Peyer's patch (tissue), 4 donors: ENCODE measurements around the gene GPLD1. TPM values are rescaled to one million over a fixed set of nuclear protein-coding genes. Genes with fewer than 3 reads are reported as not detected.

ENCODE experiments used
- DNase-seq, 3 donors: peaks; one replicate each; pipeline ENCODE4 v3.0.0-alpha.2; 2017 to 2019
- H3K27ac ChIP-seq, 4 donors: fragments of 200-600 bp; sonication (generic); one replicate each; pipeline ENCODE4 v1.5.1; 2016 to 2019
- H3K27me3 ChIP-seq, 2 donors: fragments of 200-600 bp; sonication (generic); one replicate each; pipeline ENCODE4 v1.5.1; 2019
- H3K36me3 ChIP-seq, 3 donors: fragments of 200-600 bp; sonication (generic); one replicate each; pipeline ENCODE4 v1.5.1; 2016 to 2019
- H3K4me1 ChIP-seq, 4 donors: fragments of 200-600 bp; sonication (generic); one replicate each; pipeline ENCODE4 v1.5.1; 2016 to 2019
- H3K4me3 ChIP-seq, 4 donors: fragments of 200-600 bp; sonication (generic); 1 replicate in 3 of 4; 2 replicates in 1 of 4; pipeline ENCODE4 v1.5.1; 2016 to 2019; ENCODE audit warnings: mild to moderate bottlenecking in 1 of 4
- H3K9me3 ChIP-seq, 4 donors: fragments of 200-600 bp; sonication (generic); one replicate each; pipeline ENCODE4 v1.5.1; 2016 to 2019; ENCODE audit warnings: mild to moderate bottlenecking in 1 of 4
- POLR2A ChIP-seq, 2 donors: fragments of 450-650 bp; IDR thresholded peaks; one replicate each; pipeline ENCODE4 v1.5.1; 2017; ENCODE audit warnings: antibody characterized with exemption in 2 of 2, mild to moderate bottlenecking in 2 of 2, moderate library complexity in 2 of 2
- total RNA-seq, 4 donors: library from RNA; depleted of rRNA; stranded (reverse); fragments of >200 nt; gene quantifications; one replicate each; pipeline ENCODE4 v1.1.0, GENCODE V29; 2016
- TF ChIP-seq, protein P1 (sequence below), 6 experiments: fragments of 450-650 bp in 4 of 6; fragments of 200-600 bp in 2 of 6; sonication (generic) in 1 of 6; IDR thresholded peaks; one replicate each; pipeline ENCODE4 v1.5.1; 2017 to 2019; ENCODE audit warnings: antibody characterized with exemption in 6 of 6, mild to moderate bottlenecking in 3 of 6, moderate library complexity in 1 of 6

The GPLD1 gene
- total RNA-seq, 4 donors from 2014 or later, result 2.1 TPM; not detected in 3

DNA sequence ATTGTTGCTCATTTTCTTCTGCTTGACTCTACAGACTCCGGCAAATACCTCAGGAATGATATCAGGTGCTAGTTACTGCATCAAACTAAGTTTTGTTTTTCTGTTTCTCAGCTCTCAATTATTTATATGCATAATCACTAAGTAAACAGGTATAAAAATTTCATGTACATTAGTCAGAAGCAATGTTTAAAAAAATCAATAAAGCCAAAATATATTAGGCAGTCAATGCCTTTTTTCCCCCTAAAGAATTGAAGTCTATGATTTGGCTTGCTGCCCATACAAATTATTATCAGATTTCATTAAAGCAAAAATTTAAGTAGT is 107.2 kb downstream of the GPLD1 start:
- TF ChIP-seq, protein P1, sequence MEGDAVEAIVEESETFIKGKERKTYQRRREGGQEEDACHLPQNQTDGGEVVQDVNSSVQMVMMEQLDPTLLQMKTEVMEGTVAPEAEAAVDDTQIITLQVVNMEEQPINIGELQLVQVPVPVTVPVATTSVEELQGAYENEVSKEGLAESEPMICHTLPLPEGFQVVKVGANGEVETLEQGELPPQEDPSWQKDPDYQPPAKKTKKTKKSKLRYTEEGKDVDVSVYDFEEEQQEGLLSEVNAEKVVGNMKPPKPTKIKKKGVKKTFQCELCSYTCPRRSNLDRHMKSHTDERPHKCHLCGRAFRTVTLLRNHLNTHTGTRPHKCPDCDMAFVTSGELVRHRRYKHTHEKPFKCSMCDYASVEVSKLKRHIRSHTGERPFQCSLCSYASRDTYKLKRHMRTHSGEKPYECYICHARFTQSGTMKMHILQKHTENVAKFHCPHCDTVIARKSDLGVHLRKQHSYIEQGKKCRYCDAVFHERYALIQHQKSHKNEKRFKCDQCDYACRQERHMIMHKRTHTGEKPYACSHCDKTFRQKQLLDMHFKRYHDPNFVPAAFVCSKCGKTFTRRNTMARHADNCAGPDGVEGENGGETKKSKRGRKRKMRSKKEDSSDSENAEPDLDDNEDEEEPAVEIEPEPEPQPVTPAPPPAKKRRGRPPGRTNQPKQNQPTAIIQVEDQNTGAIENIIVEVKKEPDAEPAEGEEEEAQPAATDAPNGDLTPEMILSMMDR (IDR thresholded peaks at IDR 0.05), result no peak
- no peak for TF ChIP-seq POLR2A (IDR thresholded peaks at IDR 0.05)
- Histone ChIP-seq H3K27me3 (no peaks in the 10 kb centered on the region), H3K4me3 (no peak overlapping the region), H3K4me1 (no peaks in the 10 kb centered on the region), H3K9me3 (no peaks in the 10 kb centered on the region), H3K27ac (no peak overlapping the region), H3K36me3 (no peaks in the 10 kb centered on the region)
- DNase-seq, result no peak

DNA sequence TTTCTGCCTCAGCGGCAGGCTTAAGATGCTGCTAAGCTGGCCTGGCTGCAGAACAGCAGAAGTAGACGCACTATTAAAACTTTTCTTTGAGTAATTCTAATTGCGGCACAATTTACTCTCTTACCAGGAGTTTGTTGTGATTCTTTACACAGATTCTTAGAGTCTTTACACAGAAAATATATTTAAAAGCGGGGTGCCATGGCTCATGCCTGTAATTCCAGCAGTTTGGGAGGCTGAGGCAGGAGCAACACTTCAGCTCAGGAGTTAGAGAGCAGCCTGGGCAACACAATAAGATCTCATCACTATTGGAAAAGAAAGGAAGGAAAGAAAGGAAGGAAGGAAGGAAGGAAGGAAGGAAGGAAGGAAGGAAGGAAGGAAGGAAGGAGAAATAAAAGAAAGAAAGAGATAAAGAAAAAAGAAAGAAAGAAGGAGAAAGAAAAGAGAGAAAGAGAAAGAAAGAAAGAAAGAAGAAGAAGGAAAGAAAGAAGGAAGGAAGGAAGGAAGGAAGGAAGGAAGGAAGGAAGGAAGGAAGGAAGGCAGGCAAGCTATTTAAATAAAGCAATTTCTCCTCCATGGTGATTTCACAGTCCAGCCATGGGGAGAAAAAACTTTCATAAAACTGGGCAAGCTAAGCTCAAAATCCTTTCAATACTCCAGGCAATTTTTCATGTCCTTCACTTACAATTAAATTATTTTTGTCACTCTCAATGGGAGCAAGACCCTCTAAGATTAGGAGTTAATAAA is 107.7 kb downstream of the GPLD1 start:
- no peak for DNase-seq
- TF ChIP-seq, protein P1 (IDR thresholded peaks at IDR 0.05), result no peak
- Histone ChIP-seq H3K36me3 (no peaks in the 10 kb centered on the region), H3K4me1 (no peaks in the 10 kb centered on the region), H3K4me3 (no peak overlapping the region), H3K27me3 (no peaks in the 10 kb centered on the region), H3K27ac (no peak overlapping the region), H3K9me3 (no peaks in the 10 kb centered on the region)

DNA sequence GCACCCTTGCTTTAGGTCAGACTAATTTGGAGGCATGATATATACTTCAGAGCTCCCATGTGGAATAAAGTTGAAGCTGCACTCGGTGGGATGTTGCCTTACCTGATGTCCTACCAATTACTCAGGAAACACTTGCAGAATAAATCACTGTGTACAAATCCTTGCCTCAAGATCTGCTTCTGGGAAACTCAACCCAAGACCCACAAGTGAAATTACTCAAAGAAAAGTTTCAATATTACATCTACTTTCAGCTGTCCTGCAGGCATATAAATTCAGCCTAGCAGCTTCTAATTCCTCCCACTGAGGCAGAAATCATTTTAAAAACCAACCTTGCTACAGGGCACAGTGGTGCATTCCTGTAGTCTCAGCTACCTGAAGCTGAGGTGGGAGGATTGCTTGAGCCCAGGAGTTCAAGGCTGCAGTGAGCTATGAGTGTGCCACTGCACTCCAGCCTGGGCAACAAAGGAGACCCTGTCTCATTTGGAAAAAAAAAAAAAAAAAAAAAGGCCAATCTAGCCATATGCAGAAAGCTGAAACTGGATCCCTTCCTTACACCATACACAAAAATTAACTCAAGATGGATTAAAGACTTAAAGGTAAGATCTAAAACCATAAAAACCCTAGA is 110.8 kb downstream of the GPLD1 start:
- Histone ChIP-seq H3K36me3 (no peaks in the 10 kb centered on the region), H3K27ac (no peak overlapping the region), H3K4me1 (no peaks in the 10 kb centered on the region), H3K27me3 (no peaks in the 10 kb centered on the region), H3K4me3 (no peak overlapping the region), H3K9me3 (no peaks in the 10 kb centered on the region)
- no peak for DNase-seq
- TF ChIP-seq, protein P1 (IDR thresholded peaks at IDR 0.05), result no peak
- TF ChIP-seq POLR2A (IDR thresholded peaks at IDR 0.05), result no peak

Other genes with a start within 250 kb of the GPLD1 start
- 1 to 10 TPM in 1 of 4 donors, under 1 TPM in 3; 0.27 to 3.3 (median 0.63) TPM for gene DCDC2, start 131.5 kb downstream of the GPLD1 start, total RNA-seq
- gene MRS2, start 86.6 kb downstream of the GPLD1 start, total RNA-seq, result 10 to 100 TPM; 20.8 to 30.5 (median 27.4) TPM
- gene ALDH5A1, start 5.4 kb upstream of the GPLD1 start, total RNA-seq, result 10 to 100 TPM in 2 of 4 donors, 1 to 10 TPM in 2; 3.5 to 25.6 (median 8.8) TPM
- gene KIAA0319, start 156.6 kb upstream of the GPLD1 start, total RNA-seq, result under 1 TPM in 2 of 4 donors, not detected in 2; 0.18 to 0.38 TPM
- gene TDP2, start 177.3 kb upstream of the GPLD1 start, total RNA-seq, result 100 to 1,000 TPM in 3 of 4 donors, 10 to 100 TPM in 1; 69.3 to 403 (median 279) TPM
- 10 to 100 TPM in 2 of 4 donors, 1 to 10 TPM in 2; 5.2 to 23.1 (median 9.1) TPM for gene ACOT13, start 177.5 kb upstream of the GPLD1 start, total RNA-seq
- gene C6orf62, start 229.6 kb upstream of the GPLD1 start, total RNA-seq, result 10 to 100 TPM; 48.7 to 74.8 (median 59.4) TPM